Esophagus muscularis mucosa (tissue), 4 donors: Measurements from ENCODE around the gene PTPN14. TPM values are rescaled to one million over a fixed set of nuclear protein-coding genes. Genes with fewer than 3 reads are reported as not detected.

Experiments
- DNase-seq: peaks from one replicate; pipeline ENCODE4 v3.0.0-alpha.2; 2017; ENCODE audit errors: extremely low spot score
- H3K27ac ChIP-seq, 4 donors: fragments of 200-600 bp; sonication (generic); replicated peaks in 1 of 4; 1 replicate in 3 of 4; 2 replicates in 1 of 4; pipeline ENCODE4 v1.5.1; 2016 to 2019; ENCODE audit warnings: mild to moderate bottlenecking in 1 of 4
- H3K27me3 ChIP-seq, 4 donors: fragments of 200-600 bp; sonication (generic); one replicate each; pipeline versions ENCODE4 v1.5.1 to v1.6.0; 2016 to 2019
- H3K36me3 ChIP-seq, 4 donors: fragments of 200-600 bp; sonication (generic); one replicate each; pipeline ENCODE4 v1.5.1; 2016 to 2019
- H3K4me1 ChIP-seq, 4 donors: fragments of 200-600 bp; sonication (generic); one replicate each; pipeline ENCODE4 v1.5.1; 2016 to 2019
- H3K4me3 ChIP-seq, 4 donors: fragments of 200-600 bp; sonication (generic); 1 replicate in 2 of 4; 2 replicates in 2 of 4; pipeline ENCODE4 v1.5.1; 2016 to 2019; ENCODE audit warnings: mild to moderate bottlenecking in 4 of 4, moderate library complexity in 1 of 4
- H3K9me3 ChIP-seq, 4 donors: fragments of 200-600 bp; sonication (generic); 1 replicate in 3 of 4; 2 replicates in 1 of 4; pipeline ENCODE4 v1.5.1; 2016 to 2019
- EP300 ChIP-seq: sonication (generic); formaldehyde crosslinking; IDR thresholded peaks from one replicate; pipeline ENCODE4 v1.6.1; 2017; ENCODE audit warnings: antibody characterized with exemption
- POLR2A ChIP-seq: fragments of 450-650 bp; IDR thresholded peaks from one replicate; pipeline ENCODE4 v1.6.1; 2017; ENCODE audit warnings: antibody characterized with exemption, moderate library complexity, mild to moderate bottlenecking, low read depth
- POLR2AphosphoS5 ChIP-seq, 2 donors: sonication (generic); formaldehyde crosslinking; IDR thresholded peaks; one replicate each; pipeline ENCODE4 v1.6.1; 2017; ENCODE audit warnings: antibody characterized with exemption in 2 of 2
- WGBS: methylation state at CpG from one replicate; pipeline ENCODE4 v1.1.5; 2018; 5-methylcytosine and 5-hydroxymethylcytosine counted together
- intact Hi-C: fragments of 100-400 bp; cut with DNase I; formaldehyde crosslinking; loops from one replicate; pipeline ENCODE4 v1.15.1; 2023
- total RNA-seq, 4 donors: library from RNA; depleted of rRNA; stranded (reverse); fragments of >200 nt; gene quantifications; one replicate each; pipeline versions ENCODE4 v1.1.0 to v1.2.1, GENCODE V29; 2016
- TF ChIP-seq, protein P1 (sequence below), 3 experiments: fragments of 200-600 bp in 2 of 3; fragments of 450-650 bp in 1 of 3; sonication (generic) in 2 of 3; IDR thresholded peaks; one replicate each; pipeline ENCODE4 v1.5.1; 2017 to 2019; ENCODE audit warnings: antibody characterized with exemption in 3 of 3, mild to moderate bottlenecking in 2 of 3, moderate library complexity in 1 of 3

Gene PTPN14
- total RNA-seq, 4 donors from 2014 or later, result 48.5 to 108 (median 69.1) TPM

DNA sequence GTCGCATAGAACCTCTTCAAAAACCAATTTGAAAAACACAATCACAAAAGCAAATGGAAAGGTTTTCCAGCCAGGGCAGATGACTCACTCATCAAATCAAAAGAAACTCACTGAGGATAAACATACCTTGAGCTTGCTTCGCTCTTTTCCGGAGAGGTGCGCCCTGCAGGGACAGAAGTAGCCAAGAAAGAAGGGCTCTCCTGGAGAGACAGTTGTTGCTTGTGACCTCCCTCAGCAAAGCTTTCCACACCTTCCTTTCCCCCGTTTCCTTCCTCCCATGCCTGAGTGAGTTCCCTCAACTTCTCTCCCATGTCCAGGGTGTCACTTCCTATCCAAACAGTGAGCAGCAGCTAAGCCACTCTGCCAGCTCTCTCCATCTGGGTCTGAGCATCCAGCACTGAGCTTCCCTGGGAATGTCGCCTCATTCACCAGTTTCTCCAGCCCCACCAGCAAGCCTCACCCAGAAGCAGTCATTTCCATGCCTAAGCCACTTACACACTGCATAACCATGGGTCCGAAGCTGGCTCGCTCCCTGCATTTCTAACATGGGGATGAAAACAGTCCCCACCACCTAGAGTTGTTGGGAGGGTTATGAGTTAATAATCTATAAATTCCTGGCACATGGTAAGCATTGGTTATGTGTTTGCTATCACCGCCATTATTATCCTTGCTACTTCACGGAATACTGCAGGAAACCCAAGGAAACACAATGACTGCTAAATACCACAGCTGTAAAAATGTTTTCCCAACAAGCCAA, 75.0 kb downstream of the PTPN14 start:
- no peak for TF ChIP-seq EP300
- TF ChIP-seq, protein P1, sequence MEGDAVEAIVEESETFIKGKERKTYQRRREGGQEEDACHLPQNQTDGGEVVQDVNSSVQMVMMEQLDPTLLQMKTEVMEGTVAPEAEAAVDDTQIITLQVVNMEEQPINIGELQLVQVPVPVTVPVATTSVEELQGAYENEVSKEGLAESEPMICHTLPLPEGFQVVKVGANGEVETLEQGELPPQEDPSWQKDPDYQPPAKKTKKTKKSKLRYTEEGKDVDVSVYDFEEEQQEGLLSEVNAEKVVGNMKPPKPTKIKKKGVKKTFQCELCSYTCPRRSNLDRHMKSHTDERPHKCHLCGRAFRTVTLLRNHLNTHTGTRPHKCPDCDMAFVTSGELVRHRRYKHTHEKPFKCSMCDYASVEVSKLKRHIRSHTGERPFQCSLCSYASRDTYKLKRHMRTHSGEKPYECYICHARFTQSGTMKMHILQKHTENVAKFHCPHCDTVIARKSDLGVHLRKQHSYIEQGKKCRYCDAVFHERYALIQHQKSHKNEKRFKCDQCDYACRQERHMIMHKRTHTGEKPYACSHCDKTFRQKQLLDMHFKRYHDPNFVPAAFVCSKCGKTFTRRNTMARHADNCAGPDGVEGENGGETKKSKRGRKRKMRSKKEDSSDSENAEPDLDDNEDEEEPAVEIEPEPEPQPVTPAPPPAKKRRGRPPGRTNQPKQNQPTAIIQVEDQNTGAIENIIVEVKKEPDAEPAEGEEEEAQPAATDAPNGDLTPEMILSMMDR (IDR thresholded peaks at IDR 0.05), result no peak
- TF ChIP-seq POLR2AphosphoS5 (IDR thresholded peaks at IDR 0.05), result no peak
- TF ChIP-seq POLR2A, result no peak
- 70% methylated on average over 10 of the region's 10 CpGs for WGBS
- Histone ChIP-seq H3K27ac (peak overlapping the region in 3 of 4 donors; percentile 15 to 51 (median 44)), H3K4me3 (no peak overlapping the region), H3K27me3 (no peaks in the 10 kb centered on the region), H3K9me3 (no peaks in the 10 kb centered on the region), H3K4me1 (peaks cover 18 to 58% (median 53%) of the 10 kb centered on the region in 4 donors), H3K36me3 (no peaks in the 10 kb centered on the region)
- intact Hi-C loops, result no loop called here
- DNase-seq, result peak; percentile 50

DNA sequence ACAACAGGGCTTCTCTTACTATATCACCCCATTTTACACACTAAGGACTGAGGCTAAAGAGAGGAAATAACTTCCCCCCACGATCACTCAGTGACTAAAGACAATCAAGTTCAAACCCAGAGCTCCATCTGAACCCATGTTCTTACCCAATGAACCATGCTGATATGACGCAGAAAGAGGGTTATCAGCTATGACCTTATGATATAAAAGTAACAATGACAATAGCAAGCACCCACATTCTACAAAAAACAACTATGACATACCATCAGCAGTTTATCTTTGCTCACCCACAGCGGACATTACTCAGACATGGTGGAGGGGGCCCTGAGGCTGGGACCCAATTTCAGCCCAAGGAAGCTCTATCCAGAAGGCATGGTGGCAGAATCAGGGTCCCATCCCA, 75.7 kb downstream of the PTPN14 start:
- intact Hi-C loops, result no loop called here

DNA sequence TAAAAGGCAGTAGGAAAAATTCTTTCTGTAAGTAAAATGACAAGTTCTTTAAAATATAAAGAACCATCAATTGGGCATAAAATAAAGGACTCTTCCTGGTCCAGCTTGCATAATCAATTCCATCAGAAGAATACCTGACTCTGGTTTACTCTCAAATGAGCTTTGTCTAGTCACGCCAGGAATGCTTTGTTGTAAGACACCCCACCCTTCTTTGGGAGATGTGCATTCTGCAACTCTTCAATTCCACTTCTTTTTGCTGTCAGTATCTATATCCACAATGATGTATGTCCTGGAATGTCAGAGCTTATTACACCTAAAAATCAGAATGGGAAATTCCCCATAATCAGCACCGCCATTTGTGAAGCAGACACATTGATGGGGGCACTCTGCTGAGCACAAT, 76.1 kb downstream of the PTPN14 start:
- no peak overlapping the region for H3K27ac ChIP-seq
- intact Hi-C loops, result no loop called here
- no peaks in the 10 kb centered on the region for H3K9me3 ChIP-seq
- no peaks in the 10 kb centered on the region for H3K27me3 ChIP-seq
- no peak for DNase-seq
- no peak overlapping the region for H3K4me3 ChIP-seq
- no peaks in the 10 kb centered on the region for H3K36me3 ChIP-seq
- H3K4me1 ChIP-seq, result peaks cover 18 to 58% (median 53%) of the 10 kb centered on the region in 4 donors
- TF ChIP-seq EP300 (no peak), POLR2A (no peak), POLR2AphosphoS5 (IDR thresholded peaks at IDR 0.05) (no peak)
- TF ChIP-seq, protein P1 (IDR thresholded peaks at IDR 0.05), result no peak
- 100% methylated on average over 2 of the region's 2 CpGs for WGBS

More for the DNA sequence above, 75.7 kb downstream of the PTPN14 start:
- Histone ChIP-seq H3K4me1 (peaks cover 18 to 58% (median 53%) of the 10 kb centered on the region in 4 donors), H3K36me3 (no peaks in the 10 kb centered on the region), H3K27ac (peak overlapping the region in 3 of 4 donors; percentile 15 to 51 (median 44)), H3K9me3 (no peaks in the 10 kb centered on the region), H3K27me3 (no peaks in the 10 kb centered on the region), H3K4me3 (no peak overlapping the region)
- WGBS, result 100% methylated on average over 3 of the region's 3 CpGs
- peak; percentile 50 for DNase-seq
- TF ChIP-seq POLR2A (no peak), EP300 (no peak), POLR2AphosphoS5 (IDR thresholded peaks at IDR 0.05) (no peak)
- TF ChIP-seq, protein P1 (IDR thresholded peaks at IDR 0.05), result no peak

DNA sequence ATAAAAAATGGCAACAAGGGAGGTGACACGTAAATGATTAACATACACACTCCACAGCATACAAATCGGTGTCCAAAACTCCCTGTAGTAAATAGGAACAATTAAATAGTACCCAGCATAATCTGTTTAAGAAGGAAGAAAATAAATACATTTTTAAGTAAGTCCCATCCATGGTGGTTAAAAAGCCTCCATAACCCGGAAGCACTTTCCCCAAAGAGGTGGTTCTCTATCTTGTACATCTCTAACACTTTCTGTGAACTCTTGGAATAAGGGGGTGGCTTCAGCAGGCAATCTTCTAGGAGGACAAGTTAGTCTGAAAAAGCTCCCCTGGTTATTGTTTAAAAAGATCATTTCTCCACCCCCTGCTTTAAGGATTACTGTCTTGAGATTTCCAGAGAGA, 76.9 kb downstream of the PTPN14 start:
- no peak overlapping the region for H3K4me3 ChIP-seq
- DNase-seq, result no peak
- no peak overlapping the region for H3K27ac ChIP-seq
- no peaks in the 10 kb centered on the region for H3K27me3 ChIP-seq
- H3K9me3 ChIP-seq, result no peaks in the 10 kb centered on the region
- WGBS, result 92% methylated on average over 3 of the region's 3 CpGs
- intact Hi-C loops, result no loop called here
- H3K4me1 ChIP-seq, result peaks cover 18 to 58% (median 53%) of the 10 kb centered on the region in 4 donors
- no peaks in the 10 kb centered on the region for H3K36me3 ChIP-seq
- TF ChIP-seq EP300, result no peak

DNA sequence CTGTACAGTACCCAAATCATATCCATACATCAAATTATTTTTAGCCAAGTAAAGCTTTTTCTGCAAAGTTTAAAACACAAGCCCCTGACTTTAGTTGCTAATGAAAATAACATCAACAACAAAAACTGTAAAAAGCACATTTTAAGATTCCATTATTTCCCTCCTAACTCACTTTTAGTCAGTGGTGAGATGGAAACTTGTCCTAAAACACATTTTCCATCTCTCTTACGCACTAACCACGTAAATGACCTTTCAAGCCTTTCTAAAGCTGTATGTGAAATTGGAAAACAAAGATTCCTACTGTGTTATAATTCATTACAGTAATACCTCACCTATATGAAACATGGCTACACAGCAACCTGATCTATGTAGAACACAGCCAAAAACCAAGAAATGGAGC, 77.5 kb downstream of the PTPN14 start:
- Histone ChIP-seq H3K27me3 (no peaks in the 10 kb centered on the region), H3K4me1 (peaks cover 18 to 62% (median 54%) of the 10 kb centered on the region in 4 donors), H3K4me3 (no peak overlapping the region), H3K27ac (no peak overlapping the region), H3K9me3 (no peaks in the 10 kb centered on the region), H3K36me3 (no peaks in the 10 kb centered on the region)
- no peak for DNase-seq
- WGBS, result 98% methylated on average over 2 of the region's 2 CpGs
- intact Hi-C loops, result no loop called here
- no peak for TF ChIP-seq POLR2AphosphoS5 (IDR thresholded peaks at IDR 0.05)
- TF ChIP-seq, protein P1 (IDR thresholded peaks at IDR 0.05), result no peak
- TF ChIP-seq EP300, result no peak
- TF ChIP-seq POLR2A, result no peak
